Measurements from ENCODE around the gene IKZF1. TPM values are rescaled to one million over a fixed set of nuclear protein-coding genes. Genes with fewer than 3 reads are reported as not detected.
"Not testable (repeated sequence)": the region's sequence is repeated elsewhere in the genome, so short reads cannot be mapped to it uniquely, and the experiment has no call there.

The IKZF1 gene
- total RNA-seq, 1 donor from 2014 or later, result 3.6 TPM

DNA sequence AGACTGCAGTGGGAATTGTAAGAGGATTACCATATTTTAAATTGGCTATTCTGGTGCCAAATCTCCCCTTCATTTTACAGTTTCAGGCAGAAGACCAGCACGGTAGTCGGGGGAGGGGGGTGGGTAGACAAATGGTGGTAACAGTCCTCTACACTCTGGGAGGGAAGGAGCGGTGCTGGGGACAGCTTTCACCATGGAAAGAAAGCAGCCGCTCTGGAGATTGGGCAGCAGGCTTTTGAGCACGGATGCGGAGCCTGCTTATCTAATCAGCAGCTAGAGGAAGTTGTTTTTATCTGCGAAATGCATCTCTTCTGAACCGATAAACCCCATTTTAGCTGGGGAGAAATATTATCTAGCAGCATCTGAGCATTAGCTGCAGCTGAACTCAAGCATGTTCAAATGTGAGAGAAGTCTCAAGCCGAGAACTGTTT, 28.7 kb downstream of the IKZF1 start:
- H3K4me3 ChIP-seq, result no peak overlapping the region
- no peak for TF ChIP-seq CTCF (IDR thresholded peaks at IDR 0.05)
- H3K27me3 ChIP-seq, result no peaks in the 10 kb centered on the region
- intact Hi-C loops (cut with DNase I), result no loop called here
- H3K9me3 ChIP-seq, result no peaks in the 10 kb centered on the region
- no peaks in the 10 kb centered on the region for H3K36me3 ChIP-seq
- no peak for DNase-seq (ENCODE audit: low spot score in 2 of 2)
- no peaks in the 10 kb centered on the region for H3K4me1 ChIP-seq
- H3K27ac ChIP-seq, result no peak overlapping the region

DNA sequence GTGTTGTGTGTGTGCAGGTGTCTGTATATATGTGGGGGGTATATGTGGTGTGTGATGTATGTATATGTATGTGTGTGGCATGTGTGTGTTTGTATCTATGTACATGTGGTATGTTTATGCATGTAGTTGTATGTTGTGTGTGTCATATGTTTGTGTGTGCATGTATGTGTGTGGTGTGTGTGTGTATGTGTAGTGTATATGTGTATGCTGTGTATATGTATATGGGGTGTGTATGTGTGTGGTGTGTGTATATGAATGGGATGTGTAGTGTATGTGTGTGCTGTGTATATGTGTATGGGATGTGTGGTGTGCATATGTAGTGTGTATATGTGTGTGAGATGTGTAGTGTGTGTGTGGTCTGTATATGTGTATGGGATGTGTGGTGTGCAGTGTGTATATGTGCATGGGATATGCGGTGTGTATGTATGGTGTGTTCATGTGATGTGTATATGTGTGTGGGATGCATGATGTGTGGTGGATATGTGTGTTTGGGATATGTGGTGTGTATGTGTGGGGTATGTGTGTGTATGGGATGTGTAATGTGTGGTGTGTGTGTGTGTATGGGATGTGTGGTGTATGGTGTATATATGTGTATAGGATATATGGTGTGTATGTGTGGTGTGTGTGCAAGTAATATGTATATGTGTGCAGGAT, 30.0 kb downstream of the IKZF1 start:
- intact Hi-C loops (cut with DNase I), result no loop called here
- Histone ChIP-seq H3K4me1 (no peaks in the 10 kb centered on the region), H3K27ac (no peak overlapping the region)

GRCh38 chr7:50335230-50335794, 30.8 kb downstream of the IKZF1 start:
- no peak for DNase-seq (ENCODE audit: low spot score in 2 of 2)
- no peaks in the 10 kb centered on the region for H3K9me3 ChIP-seq
- H3K4me1 ChIP-seq, result no peaks in the 10 kb centered on the region
- no peaks in the 10 kb centered on the region for H3K27me3 ChIP-seq
- intact Hi-C loops (cut with DNase I), result no loop called here
- no peak overlapping the region for H3K27ac ChIP-seq
- no peaks in the 10 kb centered on the region for H3K36me3 ChIP-seq
- no peak overlapping the region for H3K4me3 ChIP-seq
- no peak for TF ChIP-seq CTCF (IDR thresholded peaks at IDR 0.05)

More for the DNA sequence above, 30.0 kb downstream of the IKZF1 start:
- no peak for DNase-seq (ENCODE audit: low spot score in 2 of 2)
- Histone ChIP-seq H3K36me3 (no peaks in the 10 kb centered on the region), H3K27me3 (no peaks in the 10 kb centered on the region), H3K9me3 (no peaks in the 10 kb centered on the region), H3K4me3 (no peak overlapping the region)
- no peak for TF ChIP-seq CTCF (IDR thresholded peaks at IDR 0.05)

DNA sequence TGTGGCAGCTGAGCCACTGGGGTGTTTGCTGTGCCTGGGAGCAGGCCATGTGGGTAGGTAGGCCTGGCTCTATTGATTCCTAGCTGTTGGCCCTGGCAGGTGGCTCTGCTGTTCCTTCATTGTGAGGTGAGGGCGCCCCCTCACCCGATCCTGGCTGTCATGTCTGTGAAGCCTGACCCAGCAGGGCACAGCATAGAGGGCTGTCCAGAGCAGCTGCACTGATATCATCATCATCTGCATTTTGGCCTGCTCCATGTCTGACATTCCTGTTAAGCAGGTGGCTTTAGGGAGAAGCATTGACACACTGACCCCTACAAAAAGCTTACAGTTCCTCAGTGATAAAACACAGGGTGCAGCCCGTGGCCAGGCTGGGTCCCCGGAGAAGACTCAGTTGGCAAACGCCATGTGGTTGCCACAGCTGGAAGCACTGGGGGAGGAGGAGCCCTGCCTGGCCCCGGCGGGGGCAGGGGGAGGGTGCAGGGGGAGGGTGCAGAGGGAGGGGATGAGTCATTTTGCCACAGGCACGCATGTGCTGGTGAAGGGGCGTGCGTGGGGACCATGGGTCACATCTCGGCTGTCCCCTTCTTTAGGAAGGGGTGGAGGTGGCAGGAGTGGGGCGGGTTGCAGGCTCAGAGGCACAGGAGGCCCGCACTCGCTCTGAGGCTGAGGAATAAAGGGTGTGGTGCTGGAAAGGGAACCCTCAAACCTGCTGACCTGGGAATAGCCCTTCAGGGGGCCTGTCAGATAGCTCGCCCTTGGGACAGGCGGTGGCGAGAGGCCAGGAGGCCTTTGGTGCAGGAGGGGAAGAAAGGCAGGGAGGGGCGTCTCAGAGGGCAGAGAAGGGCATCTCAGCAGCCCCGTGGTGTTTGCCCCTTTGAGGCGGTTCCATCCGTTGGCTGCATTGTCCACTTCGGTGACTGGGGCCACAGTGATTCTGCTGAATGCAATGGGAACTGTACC, 31.6 kb downstream of the IKZF1 start:
- no peak for DNase-seq (ENCODE audit: low spot score in 2 of 2)
- intact Hi-C loops (cut with DNase I), result no loop called here
- no peak for TF ChIP-seq CTCF (IDR thresholded peaks at IDR 0.05)

GRCh38 chr7:50336894-50337703, 32.6 kb downstream of the IKZF1 start:
- intact Hi-C loops (cut with DNase I), result no loop called here
- Histone ChIP-seq H3K36me3 (no peaks in the 10 kb centered on the region), H3K4me3 (no peak overlapping the region), H3K27me3 (no peaks in the 10 kb centered on the region), H3K9me3 (no peaks in the 10 kb centered on the region), H3K27ac (no peak overlapping the region), H3K4me1 (no peaks in the 10 kb centered on the region)
- no peak for TF ChIP-seq CTCF (IDR thresholded peaks at IDR 0.05)
- no peak for DNase-seq (ENCODE audit: low spot score in 2 of 2)

More for the DNA sequence above, 31.6 kb downstream of the IKZF1 start:
- Histone ChIP-seq H3K27ac (peak overlapping the region in 1 of 2 donors; percentile 18), H3K4me3 (no peak overlapping the region), H3K36me3 (no peaks in the 10 kb centered on the region), H3K4me1 (no peaks in the 10 kb centered on the region), H3K27me3 (no peaks in the 10 kb centered on the region), H3K9me3 (no peaks in the 10 kb centered on the region)

DNA sequence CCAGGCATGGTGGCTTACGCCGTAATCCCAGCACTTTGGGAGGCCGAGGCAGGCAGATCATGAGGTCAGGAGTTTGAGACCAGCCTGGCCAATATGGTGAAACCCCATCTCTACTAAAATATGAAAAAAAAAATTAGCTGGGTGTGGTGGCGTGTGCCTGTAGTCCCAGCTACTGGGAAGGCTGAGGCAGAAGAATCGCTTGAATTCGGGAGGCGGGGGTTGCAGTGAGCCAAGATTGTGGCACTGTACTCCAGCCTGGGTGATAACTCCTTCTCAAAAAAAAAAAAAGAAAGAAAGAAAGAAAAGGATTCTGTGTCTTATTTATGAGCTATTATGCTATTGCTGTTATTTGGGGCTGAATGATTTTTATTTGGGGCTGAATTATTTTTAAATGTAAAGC, 35.0 kb downstream of the IKZF1 start:
- H3K4me3 ChIP-seq; intact Hi-C loops (cut with DNase I); H3K9me3 ChIP-seq; H3K36me3 ChIP-seq; H3K4me1 ChIP-seq; DNase-seq (ENCODE audit: low spot score in 2 of 2); H3K27me3 ChIP-seq; H3K27ac ChIP-seq: not testable (repeated sequence)
